Measurements from ENCODE around the gene NUDCD3.

- TF ChIP-seq, protein P1, sequence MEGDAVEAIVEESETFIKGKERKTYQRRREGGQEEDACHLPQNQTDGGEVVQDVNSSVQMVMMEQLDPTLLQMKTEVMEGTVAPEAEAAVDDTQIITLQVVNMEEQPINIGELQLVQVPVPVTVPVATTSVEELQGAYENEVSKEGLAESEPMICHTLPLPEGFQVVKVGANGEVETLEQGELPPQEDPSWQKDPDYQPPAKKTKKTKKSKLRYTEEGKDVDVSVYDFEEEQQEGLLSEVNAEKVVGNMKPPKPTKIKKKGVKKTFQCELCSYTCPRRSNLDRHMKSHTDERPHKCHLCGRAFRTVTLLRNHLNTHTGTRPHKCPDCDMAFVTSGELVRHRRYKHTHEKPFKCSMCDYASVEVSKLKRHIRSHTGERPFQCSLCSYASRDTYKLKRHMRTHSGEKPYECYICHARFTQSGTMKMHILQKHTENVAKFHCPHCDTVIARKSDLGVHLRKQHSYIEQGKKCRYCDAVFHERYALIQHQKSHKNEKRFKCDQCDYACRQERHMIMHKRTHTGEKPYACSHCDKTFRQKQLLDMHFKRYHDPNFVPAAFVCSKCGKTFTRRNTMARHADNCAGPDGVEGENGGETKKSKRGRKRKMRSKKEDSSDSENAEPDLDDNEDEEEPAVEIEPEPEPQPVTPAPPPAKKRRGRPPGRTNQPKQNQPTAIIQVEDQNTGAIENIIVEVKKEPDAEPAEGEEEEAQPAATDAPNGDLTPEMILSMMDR (IDR thresholded peaks at IDR 0.05) = no peak
- TF ChIP-seq POLR2AphosphoS5 (IDR thresholded peaks at IDR 0.05) (no peak), POLR2A (IDR thresholded peaks at IDR 0.05) (no peak), EP300 (IDR thresholded peaks at IDR 0.05) (no peak)
Measured at GRCh38 chr7:44380189-44380830, 110.1 kb downstream of the NUDCD3 start.
